HG02642 (cell line): ENCODE data around the gene TMEM52B.

Experiments
- ATAC-seq: cut with Tn5 transposase; IDR thresholded peaks from one replicate; pipeline ENCODE4 v1.9.1; 2021; ENCODE audit warnings: mild to moderate bottlenecking; ENCODE audit not compliant: unreplicated experiment, poor library complexity

TMEM52B gene

DNA sequence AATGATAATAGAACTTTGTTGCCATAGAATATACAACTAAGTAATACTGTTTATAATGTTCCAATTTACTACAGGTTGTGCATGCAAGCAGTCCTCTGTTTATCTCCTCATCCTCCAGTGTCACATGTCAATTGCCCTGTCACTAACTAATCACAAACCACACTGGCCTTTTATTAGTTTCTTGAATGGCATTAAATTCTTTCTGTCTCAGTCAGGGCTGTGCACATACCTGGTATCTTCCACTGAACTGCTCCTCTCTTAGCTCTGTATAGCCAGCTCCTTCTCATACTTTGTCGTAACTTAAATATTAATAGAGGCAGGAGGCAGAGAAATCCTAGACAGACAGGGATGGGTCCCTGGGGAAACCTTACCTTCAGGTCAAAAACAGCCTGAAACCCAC lies 57.9 kb downstream of the TMEM52B start:
- ATAC-seq: no peak

DNA sequence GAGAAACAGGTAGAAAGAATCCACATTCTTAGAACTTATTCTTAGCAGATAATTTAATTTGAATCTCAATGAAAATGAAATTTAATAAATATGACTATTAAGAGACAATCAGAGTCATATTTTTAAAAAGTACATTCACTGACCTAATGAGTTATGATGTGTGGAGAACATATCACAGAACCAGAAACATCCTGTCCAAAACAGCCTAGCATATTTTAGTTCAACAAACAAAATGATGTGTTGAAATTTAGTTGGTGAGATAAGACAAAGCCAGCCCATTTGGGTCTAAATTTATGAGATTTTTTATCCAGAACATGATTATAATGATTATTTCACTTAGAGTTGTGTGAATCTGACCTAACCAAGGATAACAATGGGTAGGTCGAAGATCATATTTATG lies 59.7 kb downstream of the TMEM52B start:
- ATAC-seq: no peak

DNA sequence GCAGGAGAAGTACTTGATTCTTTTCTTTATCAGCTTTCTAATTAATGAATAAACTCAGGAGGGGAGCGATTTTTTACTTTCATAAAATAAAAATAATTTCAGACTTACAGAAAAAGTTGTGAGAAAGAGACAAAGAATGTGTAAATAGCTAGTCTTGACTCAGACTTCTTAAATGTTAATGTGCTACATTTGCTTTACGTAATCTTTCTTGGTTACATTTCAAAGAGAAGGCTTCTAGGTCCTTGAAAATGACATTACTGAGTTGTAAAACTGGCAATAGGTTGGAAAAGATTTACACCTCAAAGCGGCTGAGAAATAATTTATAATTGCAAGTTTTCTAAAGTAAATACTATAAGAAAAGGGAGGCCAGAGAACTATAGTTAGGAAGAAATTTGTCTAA lies 62.5 kb downstream of the TMEM52B start:
- no peak for ATAC-seq
